Lower lobe of right lung (tissue), 2 donors: ENCODE data around the gene PPP2R3B. TPM values are rescaled to one million over a fixed set of nuclear protein-coding genes. Genes with fewer than 3 reads are reported as not detected.
A peak's percentile ranks its signal among the peaks of the same experiment; 100 is the strongest.

ENCODE experiments used
- ATAC-seq, 2 donors: fragments of 200-7000 bp; cut with Tn5 transposase; one replicate each; pipeline ENCODE4 v1.9.1; 2020 to 2022; ENCODE audit warnings: mild to moderate bottlenecking in 2 of 2, moderate library complexity in 2 of 2
- DNase-seq: peaks from one replicate; pipeline ENCODE4 v3.0.0-alpha.2; 2020
- H3K27ac ChIP-seq: fragments of 200-600 bp; one replicate; pipeline ENCODE4 v1.8.0; 2022
- H3K27me3 ChIP-seq: fragments of 200-600 bp; one replicate; pipeline ENCODE4 v1.8.0; 2022; ENCODE audit warnings: low read depth
- H3K36me3 ChIP-seq: fragments of 200-600 bp; one replicate; pipeline ENCODE4 v1.8.0; 2022; ENCODE audit warnings: mild to moderate bottlenecking
- H3K4me1 ChIP-seq: fragments of 200-600 bp; one replicate; pipeline ENCODE4 v1.8.0; 2022
- H3K4me3 ChIP-seq: fragments of 200-600 bp; one replicate; pipeline ENCODE4 v1.8.0; 2022; ENCODE audit warnings: mild to moderate bottlenecking
- H3K9me3 ChIP-seq: fragments of 200-600 bp; one replicate; pipeline ENCODE4 v1.8.0; 2022
- CTCF ChIP-seq: fragments of 200-600 bp; IDR thresholded peaks from one replicate; pipeline ENCODE4 v1.8.0; 2022; ENCODE audit warnings: antibody characterized with exemption, mild to moderate bottlenecking
- intact Hi-C: fragments of 100-400 bp; cut with DNase I; formaldehyde crosslinking; loops from one replicate; pipeline ENCODE4 v1.11.0; 2022
- total RNA-seq: library from RNA; stranded (reverse); fragmentation: NEBNext Ultra II Directional; extraction: Animal tissue kit (Norgen Biotek cat#: 25700); gene quantifications from one replicate; pipeline ENCODE4 v1.2.1, GENCODE V29; 2021
- donor health status: DM: no; HTN: yes; CAD: no; lungs with severe emphysema.

The PPP2R3B gene
- total RNA-seq, 1 donor from 2014 or later: 11.2 TPM

- Histone ChIP-seq H3K27me3 (no peaks in the 10 kb centered on the region), H3K4me3 (no peak overlapping the region), H3K9me3 (peaks cover 20% of the 10 kb centered on the region), H3K27ac (no peak overlapping the region), H3K4me1 (no peaks in the 10 kb centered on the region), H3K36me3 (peaks cover 5% of the 10 kb centered on the region)
- DNase-seq (no peak), ATAC-seq (peak in 1 of 2 donors; percentile 9)
- intact Hi-C loops: no loop called here
- no peak for TF ChIP-seq CTCF
Observed at GRCh38 chrX:362351-362750, 24.4 kb downstream of the PPP2R3B start.

GRCh38 chrX:361231-362145 lies 25.2 kb downstream of the PPP2R3B start:
- DNase-seq (no peak), ATAC-seq (peak in 1 of 2 donors; percentile 31)
- TF ChIP-seq CTCF: no peak
- peaks cover 5% of the 10 kb centered on the region for H3K36me3 ChIP-seq
- no peak overlapping the region for H3K27ac ChIP-seq
- intact Hi-C loops: no loop called here
- peaks cover 20% of the 10 kb centered on the region for H3K9me3 ChIP-seq
- H3K27me3 ChIP-seq: no peaks in the 10 kb centered on the region
- no peak overlapping the region for H3K4me3 ChIP-seq
- no peaks in the 10 kb centered on the region for H3K4me1 ChIP-seq

- no peak for DNase-seq
- Histone ChIP-seq H3K36me3 (peaks cover 5% of the 10 kb centered on the region), H3K27ac (no peak overlapping the region), H3K27me3 (no peaks in the 10 kb centered on the region), H3K4me3 (no peak overlapping the region), H3K4me1 (no peaks in the 10 kb centered on the region), H3K9me3 (peaks cover 20% of the 10 kb centered on the region)
- intact Hi-C loops: no loop called here
- no peak for TF ChIP-seq CTCF
- ATAC-seq: no peak
Observed at GRCh38 chrX:360496-361150, 26.1 kb downstream of the PPP2R3B start.

GRCh38 chrX:358651-359143 lies 28.0 kb downstream of the PPP2R3B start:
- no peak for ATAC-seq
- TF ChIP-seq CTCF: no peak

GRCh38 chrX:357693-358471 lies 28.8 kb downstream of the PPP2R3B start:
- no peak overlapping the region for H3K4me3 ChIP-seq
- no peak for ATAC-seq

More at GRCh38 chrX:358651-359143, 28.0 kb downstream of the PPP2R3B start:
- Histone ChIP-seq H3K36me3 (peaks cover 5% of the 10 kb centered on the region), H3K4me3 (no peak overlapping the region), H3K9me3 (peaks cover 20% of the 10 kb centered on the region), H3K27me3 (no peaks in the 10 kb centered on the region), H3K4me1 (no peaks in the 10 kb centered on the region), H3K27ac (no peak overlapping the region)
- intact Hi-C loops: no loop called here
- DNase-seq: no peak

More at GRCh38 chrX:357693-358471, 28.8 kb downstream of the PPP2R3B start:
- Histone ChIP-seq H3K27ac (no peak overlapping the region), H3K4me1 (no peaks in the 10 kb centered on the region), H3K27me3 (no peaks in the 10 kb centered on the region), H3K9me3 (peaks cover 20% of the 10 kb centered on the region), H3K36me3 (peaks cover 5% of the 10 kb centered on the region)
- TF ChIP-seq CTCF: no peak
- intact Hi-C loops: no loop called here
- DNase-seq: peak; percentile 47
